Dendritic cell treated with granulocyte-macrophage colony-stimulating factor and Interleukin-4, amounts not matched to agents 40 ng/mL and 50 ng/mL, for 4 days (primary cell): ENCODE results near the gene ZBTB47.

Experiments
- H3K27ac Mint-ChIP-seq: one replicate; pipeline ENCODE4 v1.8.0; 2022; ENCODE audit warnings: mild to moderate bottlenecking, mixed read lengths
- H3K27me3 Mint-ChIP-seq: one replicate; pipeline ENCODE4 v1.8.0; 2022; ENCODE audit warnings: mild to moderate bottlenecking, mixed read lengths
- H3K36me3 Mint-ChIP-seq: one replicate; pipeline ENCODE4 v1.8.0; 2022; ENCODE audit warnings: low read depth, mixed read lengths
- H3K4me1 Mint-ChIP-seq: one replicate; pipeline ENCODE4 v1.8.0; 2022; ENCODE audit warnings: low read depth, mixed read lengths
- H3K4me3 Mint-ChIP-seq: one replicate; pipeline ENCODE4 v1.8.0; 2022; ENCODE audit warnings: mild to moderate bottlenecking, moderate library complexity, mixed read lengths
- H3K9me3 Mint-ChIP-seq: one replicate; pipeline ENCODE4 v1.8.0; 2022; ENCODE audit warnings: mixed read lengths
- intact Hi-C: fragments of 100-400 bp; cut with micrococcal nuclease; formaldehyde crosslinking; loops from one replicate; pipeline ENCODE4 v1.15.0; 2022

Gene ZBTB47

GRCh38 chr3:42709621-42710020, 56.1 kb downstream of the ZBTB47 start:
- intact Hi-C loops = no loop called here
- Mint-ChIP-seq H3K27ac (no peak overlapping the region), H3K4me3 (no peak overlapping the region), H3K36me3 (no peaks in the 10 kb centered on the region), H3K9me3 (no peaks in the 10 kb centered on the region), H3K4me1 (peaks cover 10% of the 10 kb centered on the region), H3K27me3 (no peaks in the 10 kb centered on the region)

DNA sequence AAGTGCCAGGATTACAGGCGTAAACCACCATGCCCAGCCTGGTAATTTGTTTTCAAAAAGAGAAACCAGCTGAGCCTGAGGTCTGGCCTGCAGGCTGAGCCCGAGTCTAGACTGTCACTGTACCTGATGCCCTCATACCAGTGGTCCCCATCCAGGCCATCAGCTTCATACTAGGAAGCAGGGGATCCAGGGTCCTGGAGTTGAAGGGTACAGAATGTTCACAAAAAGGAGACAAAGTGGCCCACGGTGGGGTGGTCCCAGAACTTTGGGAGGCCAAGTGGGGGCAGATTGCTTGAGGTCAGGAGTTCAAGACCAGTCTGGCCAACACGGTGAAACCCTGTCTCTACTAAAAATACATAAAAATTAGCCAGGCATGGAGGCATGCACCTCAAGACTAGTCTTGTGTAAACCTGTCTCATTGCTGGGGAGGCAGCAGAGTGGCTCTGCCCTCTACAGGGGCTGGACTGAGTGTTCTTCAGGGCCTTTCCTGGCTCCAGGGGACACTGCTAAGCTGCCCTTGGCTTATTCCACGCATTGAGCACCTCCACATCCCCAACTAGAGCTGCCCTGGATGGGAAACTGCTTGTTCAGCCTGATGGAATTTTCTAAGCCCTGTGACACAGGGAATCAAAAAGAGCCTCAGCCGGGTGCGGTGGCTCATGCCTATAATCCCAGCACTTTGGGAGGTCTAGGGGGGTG, 57.0 kb downstream of the ZBTB47 start:
- Mint-ChIP-seq H3K4me1 (peaks cover 10% of the 10 kb centered on the region), H3K27me3 (no peaks in the 10 kb centered on the region), H3K4me3 (no peak overlapping the region), H3K36me3 (no peaks in the 10 kb centered on the region), H3K9me3 (no peaks in the 10 kb centered on the region), H3K27ac (no peak overlapping the region)
- intact Hi-C loops = no loop called here

DNA sequence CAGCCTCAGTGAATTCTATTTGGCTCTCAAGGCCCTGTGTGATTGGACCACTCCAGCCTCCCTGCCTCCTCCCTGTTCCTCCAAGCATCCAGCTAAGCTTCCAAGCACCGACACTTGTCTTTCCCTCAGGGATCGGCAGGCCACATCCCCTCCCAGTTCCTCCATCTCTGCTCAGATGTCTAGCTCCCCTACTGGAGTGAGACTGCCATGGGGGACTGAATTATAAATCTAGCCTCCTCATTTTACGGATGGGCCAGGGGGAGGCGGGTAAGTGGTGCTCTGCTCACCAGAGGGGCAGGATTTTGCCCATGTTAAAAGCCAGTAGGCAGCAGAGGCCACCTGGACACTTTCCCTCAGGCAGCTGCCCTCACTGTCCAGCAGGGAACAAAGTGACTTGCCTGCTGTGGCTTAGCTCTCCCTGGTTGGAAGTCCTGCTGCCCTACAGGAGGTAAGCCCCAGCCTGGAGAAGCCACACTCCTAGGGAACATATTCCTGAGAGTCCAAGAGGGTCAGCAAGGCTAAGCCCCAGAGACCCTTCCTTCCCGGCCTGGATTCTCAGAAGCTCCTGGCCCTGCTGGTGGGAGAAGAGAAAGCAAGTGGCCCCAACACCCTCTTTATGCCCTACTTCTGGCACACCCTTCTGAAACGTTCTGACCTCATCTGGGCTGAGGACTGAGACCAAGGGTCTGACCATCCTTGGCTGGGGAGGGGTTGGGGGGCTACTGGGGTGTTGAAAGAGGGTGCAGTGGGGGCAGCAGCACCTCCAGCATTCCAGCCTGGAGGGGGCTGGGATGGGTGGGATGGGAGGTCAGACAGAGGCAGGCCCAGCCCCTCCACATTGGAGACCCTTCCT, 58.2 kb downstream of the ZBTB47 start:
- no peak overlapping the region for H3K27ac Mint-ChIP-seq
- H3K4me1 Mint-ChIP-seq = peaks cover 11% of the 10 kb centered on the region
- no peaks in the 10 kb centered on the region for H3K9me3 Mint-ChIP-seq
- intact Hi-C loops = no loop called here
- no peak overlapping the region for H3K4me3 Mint-ChIP-seq
- no peaks in the 10 kb centered on the region for H3K27me3 Mint-ChIP-seq
- no peaks in the 10 kb centered on the region for H3K36me3 Mint-ChIP-seq

- peaks cover 17% of the 10 kb centered on the region for H3K4me1 Mint-ChIP-seq
- H3K4me3 Mint-ChIP-seq = no peak overlapping the region
- no peaks in the 10 kb centered on the region for H3K9me3 Mint-ChIP-seq
- no peaks in the 10 kb centered on the region for H3K36me3 Mint-ChIP-seq
- no peak overlapping the region for H3K27ac Mint-ChIP-seq
- intact Hi-C loops = no loop called here
- H3K27me3 Mint-ChIP-seq = no peaks in the 10 kb centered on the region
These were observed 58.8 kb downstream of the ZBTB47 start for GRCh38 chr3:42712344-42712648.

DNA sequence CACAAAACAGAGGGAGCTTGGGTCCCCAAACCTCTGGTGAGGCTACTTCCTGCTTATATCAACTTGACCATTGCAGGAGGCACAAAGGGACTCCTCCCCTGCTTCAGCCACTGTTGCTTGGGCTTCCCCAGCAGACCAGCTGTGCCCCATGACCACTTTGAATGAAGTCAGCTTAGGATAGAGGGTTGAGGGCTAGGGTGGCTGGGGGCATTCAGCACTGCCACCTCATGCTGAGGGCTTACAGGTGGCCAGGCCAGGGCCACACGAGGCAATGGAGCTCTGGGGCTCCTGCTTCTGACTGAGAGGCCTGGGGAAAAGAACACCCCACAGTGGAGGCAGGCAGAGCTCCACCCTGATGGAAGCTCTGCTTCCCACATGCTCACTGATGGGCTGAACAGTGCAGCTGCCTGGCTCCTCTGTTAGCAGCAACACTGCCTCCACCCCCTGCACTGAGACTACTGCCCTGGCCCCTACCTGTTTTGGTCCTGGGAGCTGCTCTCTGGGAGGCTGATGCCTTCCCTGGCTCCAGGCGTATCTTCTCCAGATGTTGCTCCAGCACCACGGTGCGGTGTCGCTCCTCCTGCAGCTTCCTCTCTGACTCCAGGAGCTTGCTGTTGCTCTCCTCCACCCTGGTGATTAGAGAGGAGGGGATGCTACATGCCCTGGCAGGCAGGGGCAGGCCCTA, 59.3 kb downstream of the ZBTB47 start:
- Mint-ChIP-seq H3K27ac (no peak overlapping the region), H3K4me1 (peaks cover 22% of the 10 kb centered on the region), H3K4me3 (no peak overlapping the region), H3K9me3 (no peaks in the 10 kb centered on the region), H3K27me3 (no peaks in the 10 kb centered on the region), H3K36me3 (no peaks in the 10 kb centered on the region)
- intact Hi-C loops = no loop called here

GRCh38 chr3:42713747-42714146, 60.2 kb downstream of the ZBTB47 start:
- Mint-ChIP-seq H3K4me1 (peaks cover 25% of the 10 kb centered on the region), H3K9me3 (no peaks in the 10 kb centered on the region), H3K27ac (no peak overlapping the region), H3K36me3 (no peaks in the 10 kb centered on the region), H3K27me3 (no peaks in the 10 kb centered on the region), H3K4me3 (no peak overlapping the region)
- intact Hi-C loops = no loop called here

DNA sequence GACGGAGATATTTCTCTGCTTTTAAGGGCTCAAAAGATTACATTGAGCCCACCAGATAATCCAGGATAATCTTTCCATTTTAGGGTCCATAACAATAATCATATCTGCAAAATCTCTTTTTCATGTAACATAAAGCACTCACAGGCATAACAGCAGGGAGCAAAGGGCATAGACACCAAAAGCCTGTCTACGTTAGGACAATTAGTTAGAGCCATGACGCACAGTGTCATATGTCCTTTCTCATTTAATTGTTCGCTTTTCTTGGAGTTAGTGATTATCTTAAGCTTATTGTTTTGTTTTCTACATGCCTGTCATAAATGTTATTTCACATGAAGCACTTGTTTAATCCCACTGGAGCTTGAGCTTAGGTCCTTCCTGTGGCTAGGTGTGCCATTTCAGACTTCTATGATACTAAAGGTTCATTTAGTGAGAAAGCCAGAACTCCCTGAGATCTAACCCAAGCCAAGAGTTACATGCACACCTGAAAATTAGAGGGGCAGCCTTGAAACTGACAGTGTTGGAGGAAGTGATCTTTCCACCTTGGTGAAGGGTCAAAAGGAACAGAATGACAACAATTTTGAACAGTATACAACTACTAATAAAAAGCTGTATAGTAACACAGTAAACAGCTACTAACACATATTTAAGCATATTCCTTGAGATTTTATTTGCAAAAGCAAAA, 60.8 kb downstream of the ZBTB47 start:
- peaks cover 29% of the 10 kb centered on the region for H3K4me1 Mint-ChIP-seq
- H3K36me3 Mint-ChIP-seq = no peaks in the 10 kb centered on the region
- H3K27ac Mint-ChIP-seq = no peak overlapping the region
- H3K9me3 Mint-ChIP-seq = no peaks in the 10 kb centered on the region
- no peak overlapping the region for H3K4me3 Mint-ChIP-seq
- intact Hi-C loops = no loop called here
- no peaks in the 10 kb centered on the region for H3K27me3 Mint-ChIP-seq
